BLaER1 treated with 17β-estradiol and CSF1 and Interleukin-3, amounts not matched to agents 10 nM and 100 nM (cell line): ENCODE measurements around the gene TNK1.
"Not testable (repeated sequence)": the region's sequence is repeated elsewhere in the genome, so short reads cannot be mapped to it uniquely, and the experiment has no call there.

Source experiments
- H3K27ac ChIP-seq, 11 experiments: shearing (Covaris generic); formaldehyde crosslinking; 2 replicates each; pipeline ENCODE4 v1.8.1; 2022
- H3K27me3 ChIP-seq, 11 experiments: shearing (Covaris generic); formaldehyde crosslinking; 2 replicates each; pipeline ENCODE4 v1.8.1; 2022
- H3K36me3 ChIP-seq, 11 experiments: shearing (Covaris generic); formaldehyde crosslinking; 2 replicates each; pipeline ENCODE4 v1.8.1; 2022
- H3K4me1 ChIP-seq, 10 experiments: shearing (Covaris generic); formaldehyde crosslinking; 2 replicates each; pipeline ENCODE4 v1.8.1; 2022
- H3K4me2 ChIP-seq, 11 experiments: shearing (Covaris generic); formaldehyde crosslinking; 2 replicates each; pipeline ENCODE4 v1.8.1; 2022
- H3K4me3 ChIP-seq, 10 experiments: shearing (Covaris generic); formaldehyde crosslinking; 2 replicates each; pipeline ENCODE4 v1.8.1; 2022
- H3K9ac ChIP-seq, 11 experiments: shearing (Covaris generic); formaldehyde crosslinking; 2 replicates each; pipeline ENCODE4 v1.8.1; 2022
- H3K9me3 ChIP-seq, 11 experiments: shearing (Covaris generic); formaldehyde crosslinking; replicated peaks in 1 of 11; 2 replicates each; pipeline ENCODE4 v1.8.1; 2022
- H4K20me1 ChIP-seq, 11 experiments: shearing (Covaris generic); formaldehyde crosslinking; 2 replicates each; pipeline ENCODE4 v1.8.1; 2022
- Cebpa-rat ChIP-seq, 11 experiments: shearing (Covaris generic); IDR thresholded peaks; 2 replicates each; pipeline ENCODE4 v1.8.1; 2022

The TNK1 gene

DNA sequence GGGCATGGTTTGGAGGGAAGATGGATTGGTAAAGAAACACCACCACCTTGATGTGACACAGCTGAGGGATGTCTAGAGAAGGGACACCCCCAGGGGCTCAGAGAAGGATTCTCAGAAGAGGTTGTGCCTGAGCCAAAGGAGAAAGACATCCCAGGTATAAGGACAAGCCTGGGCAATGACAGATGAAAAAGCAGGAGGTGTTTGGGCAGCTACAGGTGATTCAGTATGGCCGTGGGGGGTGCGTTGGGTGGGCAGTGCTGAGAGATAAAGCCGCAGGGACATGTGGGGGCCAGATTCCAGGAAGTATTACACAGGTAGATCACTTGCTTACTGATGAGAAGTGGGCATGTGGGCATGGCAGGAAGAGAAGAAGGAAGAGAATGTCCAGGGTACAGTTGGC, 19.0 kb upstream of the TNK1 start:
- Histone ChIP-seq H3K9ac (no peak overlapping the region), H3K27ac (no peak overlapping the region), H4K20me1 (no peaks in the 10 kb centered on the region), H3K4me2 (no peak overlapping the region), H3K4me3 (no peak overlapping the region), H3K4me1 (no peaks in the 10 kb centered on the region; a peak in 1 of 20 replicates), H3K36me3 (no peaks in the 10 kb centered on the region), H3K9me3 (no peaks in the 10 kb centered on the region), H3K27me3 (no peaks in the 10 kb centered on the region)
- no peak for TF ChIP-seq Cebpa-rat (IDR thresholded peaks at IDR 0.05)

DNA sequence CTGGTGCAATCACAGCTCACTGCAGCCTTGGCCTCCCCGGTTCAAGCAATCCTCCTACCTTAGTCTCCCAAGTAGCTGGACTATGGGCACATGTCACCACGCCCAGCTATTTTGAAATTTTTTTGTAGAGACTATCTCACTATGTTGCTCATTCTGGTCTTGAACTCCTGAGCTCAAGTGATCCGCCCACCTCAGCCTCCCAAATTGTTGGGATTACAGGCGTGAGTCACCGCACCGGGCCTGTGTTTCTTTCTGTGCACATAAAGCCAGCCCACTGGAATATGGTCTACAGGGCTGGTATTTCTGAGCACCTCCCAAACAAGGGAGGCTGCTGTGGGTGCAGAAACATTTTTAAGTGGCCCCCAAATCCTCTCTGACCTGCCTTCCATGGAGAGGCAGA, 17.6 kb upstream of the TNK1 start:
- no peaks in the 10 kb centered on the region for H3K27me3 ChIP-seq
- H3K36me3 ChIP-seq = no peaks in the 10 kb centered on the region
- H3K9ac ChIP-seq = no peak overlapping the region
- no peak overlapping the region for H3K4me2 ChIP-seq
- no peak overlapping the region for H3K27ac ChIP-seq
- no peaks in the 10 kb centered on the region for H3K9me3 ChIP-seq
- no peaks in the 10 kb centered on the region for H4K20me1 ChIP-seq
- peaks cover 0 to 4% (median 3%) of the 10 kb centered on the region in 10 experiments; a peak in 11 of 20 replicates for H3K4me1 ChIP-seq
- no peak for TF ChIP-seq Cebpa-rat (IDR thresholded peaks at IDR 0.05)
- no peak overlapping the region for H3K4me3 ChIP-seq

DNA sequence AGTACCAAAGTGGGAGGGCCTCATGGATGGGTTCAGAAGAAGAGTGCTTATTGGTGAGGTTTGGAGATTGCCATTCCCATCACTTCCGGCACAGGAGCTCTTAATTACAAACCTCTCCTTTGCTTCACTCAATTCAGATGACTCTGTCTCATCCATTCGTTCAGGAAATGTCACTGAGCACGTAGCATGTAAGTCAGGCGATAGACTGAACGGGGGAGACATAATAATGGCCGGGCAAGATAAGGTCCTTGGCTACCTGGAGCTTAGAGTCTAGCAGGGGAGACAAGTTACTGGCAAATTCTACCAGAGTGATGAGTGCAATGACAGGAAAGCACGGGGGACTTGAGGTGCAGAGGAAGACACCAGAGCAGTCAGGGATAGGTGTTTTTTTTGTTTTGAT, 14.9 kb upstream of the TNK1 start:
- H3K4me2 ChIP-seq, H3K36me3 ChIP-seq, H3K27me3 ChIP-seq, H3K4me3 ChIP-seq, H3K9me3 ChIP-seq, H3K27ac ChIP-seq, H3K9ac ChIP-seq, H4K20me1 ChIP-seq: not testable (repeated sequence)
- H3K4me1 ChIP-seq = peaks cover 0 to 13% (median 5%) of the 10 kb centered on the region in 10 experiments; a peak in 12 of 20 replicates

DNA sequence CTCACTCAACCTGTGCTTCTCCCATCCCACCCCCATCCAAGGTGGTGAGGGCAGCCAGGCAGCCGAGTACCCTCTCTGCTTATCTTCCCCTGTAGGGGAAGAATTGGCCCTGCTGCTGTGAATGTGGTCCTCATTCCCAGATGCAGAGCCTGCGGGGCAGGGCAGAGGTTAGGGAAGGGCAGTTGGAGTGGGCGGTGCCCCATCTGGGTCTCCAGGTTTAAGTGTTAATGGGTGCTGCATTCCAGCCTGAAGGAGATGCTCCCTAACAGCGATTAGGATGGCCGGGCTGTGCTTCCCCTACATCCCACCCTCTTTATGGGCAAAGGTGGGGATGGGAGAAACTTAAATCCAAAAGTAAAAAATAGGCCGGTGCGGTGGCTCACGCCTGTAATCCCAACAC, 13.8 kb upstream of the TNK1 start:
- Histone ChIP-seq H3K27me3 (no peaks in the 10 kb centered on the region), H3K27ac (no peak overlapping the region), H4K20me1 (no peaks in the 10 kb centered on the region), H3K4me1 (peaks cover 0 to 13% (median 5%) of the 10 kb centered on the region in 10 experiments; a peak in 12 of 20 replicates), H3K4me2 (no peak overlapping the region), H3K9me3 (no peaks in the 10 kb centered on the region), H3K9ac (no peak overlapping the region), H3K36me3 (no peaks in the 10 kb centered on the region), H3K4me3 (no peak overlapping the region)
- TF ChIP-seq Cebpa-rat (IDR thresholded peaks at IDR 0.05) = no peak

DNA sequence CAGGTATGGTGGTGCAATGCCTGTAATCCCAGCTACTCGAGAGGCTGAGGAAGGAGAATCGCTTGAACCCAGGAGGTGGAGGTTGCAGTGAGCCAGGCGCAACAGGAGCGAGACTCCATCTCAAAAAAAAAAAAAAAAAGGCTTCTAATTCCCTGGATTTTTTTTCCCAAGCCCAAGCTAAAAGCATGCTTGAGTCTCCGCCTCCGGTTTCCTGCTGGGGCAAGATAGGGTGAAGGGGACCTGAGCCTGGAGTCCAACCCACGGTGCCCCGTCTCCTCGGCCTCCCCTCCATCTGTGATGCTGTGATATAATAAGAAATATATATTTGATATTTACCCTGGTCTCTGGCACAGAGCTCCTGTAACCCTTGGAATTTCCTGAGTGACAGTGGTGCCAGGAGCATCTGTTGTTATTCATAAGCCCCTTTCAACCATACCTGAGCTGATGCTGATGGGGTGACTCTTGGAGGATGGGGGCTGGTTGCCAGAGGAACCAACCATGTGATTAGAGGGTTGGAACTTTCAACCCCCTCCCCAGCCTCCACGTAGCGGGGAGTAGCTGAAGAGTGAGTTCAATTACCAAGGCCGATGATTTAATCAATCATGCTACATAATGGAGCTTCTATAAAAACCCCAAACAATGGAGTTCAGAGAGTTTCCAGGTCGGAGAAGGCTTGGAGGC, 12.8 kb upstream of the TNK1 start:
- Histone ChIP-seq H3K36me3 (no peaks in the 10 kb centered on the region), H3K9ac (no peak overlapping the region), H3K27me3 (no peaks in the 10 kb centered on the region), H3K9me3 (no peaks in the 10 kb centered on the region), H3K4me3 (no peak overlapping the region), H3K4me1 (peaks cover 0 to 13% (median 5%) of the 10 kb centered on the region in 10 experiments; a peak in 12 of 20 replicates), H4K20me1 (no peaks in the 10 kb centered on the region), H3K4me2 (peak overlapping the region in 5 of 11 experiments; percentile 16 to 44 (median 24); a peak in 5 of 22 replicates), H3K27ac (no peak overlapping the region)
- TF ChIP-seq Cebpa-rat (IDR thresholded peaks at IDR 0.05) = no peak

DNA sequence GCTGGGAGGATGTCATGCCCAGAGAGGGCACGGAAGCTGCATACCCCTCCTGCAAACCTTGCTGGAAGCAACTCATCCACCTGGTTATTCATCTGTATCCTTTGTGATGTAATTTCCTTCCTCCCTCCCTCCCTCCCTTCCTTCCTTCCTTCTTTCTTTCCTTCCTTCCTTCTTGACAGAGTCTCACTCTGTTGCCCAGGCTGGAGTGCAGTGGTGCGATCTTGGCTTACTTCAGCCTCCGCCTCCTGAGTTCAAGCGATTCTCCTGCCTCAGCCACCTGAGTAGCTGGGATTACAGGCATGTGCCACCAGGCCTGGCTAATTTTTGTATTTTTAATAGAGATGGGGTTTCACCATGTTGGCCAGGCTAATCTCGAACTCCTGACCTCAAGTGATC, 12.3 kb upstream of the TNK1 start:
- not testable (repeated sequence) for H3K4me3 ChIP-seq, H3K27me3 ChIP-seq, H3K27ac ChIP-seq, H3K9ac ChIP-seq, H3K9me3 ChIP-seq, H4K20me1 ChIP-seq, H3K36me3 ChIP-seq
- Histone ChIP-seq H3K4me1 (peaks cover 0 to 13% (median 5%) of the 10 kb centered on the region in 10 experiments; a peak in 11 of 20 replicates), H3K4me2 (peak overlapping the region in 6 of 11 experiments; percentile 16 to 44 (median 21); a peak in 7 of 22 replicates)

DNA sequence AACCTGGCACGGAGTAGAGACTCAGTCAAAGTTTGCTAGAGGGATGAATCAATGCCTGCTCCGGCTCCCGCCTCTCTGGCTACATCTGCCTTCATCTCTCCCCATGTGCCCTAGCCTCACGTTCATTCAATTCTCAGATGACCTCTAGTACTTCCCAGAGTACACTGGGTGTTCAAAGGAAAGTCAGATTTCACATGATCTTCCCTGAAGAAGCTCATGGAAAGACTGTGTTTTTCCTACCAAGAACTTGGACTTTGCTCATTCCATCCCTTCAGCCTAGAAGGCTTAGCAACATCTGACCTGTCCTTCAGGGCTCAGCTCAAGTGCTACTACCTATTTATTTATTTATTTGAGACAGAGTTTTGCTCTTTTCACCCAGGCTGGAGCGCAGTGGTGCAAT, 11.1 kb upstream of the TNK1 start:
- Histone ChIP-seq H4K20me1 (no peaks in the 10 kb centered on the region), H3K36me3 (no peaks in the 10 kb centered on the region), H3K4me2 (no peak overlapping the region), H3K4me1 (peaks cover 0 to 13% (median 5%) of the 10 kb centered on the region in 10 experiments; a peak in 11 of 20 replicates), H3K9ac (no peak overlapping the region), H3K4me3 (no peak overlapping the region), H3K9me3 (no peaks in the 10 kb centered on the region), H3K27me3 (no peaks in the 10 kb centered on the region), H3K27ac (no peak overlapping the region)
- TF ChIP-seq Cebpa-rat (IDR thresholded peaks at IDR 0.05) = no peak

DNA sequence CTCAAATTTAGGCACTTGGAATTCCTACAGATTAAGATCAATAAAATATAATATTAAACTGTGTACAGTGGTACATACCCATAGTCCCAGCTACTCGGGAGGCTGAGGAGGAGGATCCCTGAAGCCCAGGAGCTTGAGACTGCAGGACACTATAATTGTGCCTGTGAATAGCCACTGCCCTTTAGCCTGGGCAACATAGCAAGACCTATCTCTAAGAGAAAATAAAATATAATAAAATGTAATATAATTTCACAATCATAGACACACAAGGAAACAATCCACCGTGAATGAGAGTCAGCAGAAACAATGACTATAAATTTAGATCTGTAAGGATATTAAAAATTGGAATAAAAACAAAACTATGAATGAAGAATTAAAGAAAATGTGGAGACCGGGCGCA, 10.0 kb upstream of the TNK1 start:
- no peak overlapping the region for H3K27ac ChIP-seq
- no peaks in the 10 kb centered on the region for H3K36me3 ChIP-seq
- H4K20me1 ChIP-seq = no peaks in the 10 kb centered on the region
- H3K27me3 ChIP-seq = no peaks in the 10 kb centered on the region
- no peak overlapping the region for H3K9ac ChIP-seq
- H3K9me3 ChIP-seq = no peaks in the 10 kb centered on the region
- peaks cover 0 to 13% (median 5%) of the 10 kb centered on the region in 10 experiments; a peak in 11 of 20 replicates for H3K4me1 ChIP-seq
- no peak for TF ChIP-seq Cebpa-rat (IDR thresholded peaks at IDR 0.05)
- H3K4me3 ChIP-seq = no peak overlapping the region
- H3K4me2 ChIP-seq = no peak overlapping the region

DNA sequence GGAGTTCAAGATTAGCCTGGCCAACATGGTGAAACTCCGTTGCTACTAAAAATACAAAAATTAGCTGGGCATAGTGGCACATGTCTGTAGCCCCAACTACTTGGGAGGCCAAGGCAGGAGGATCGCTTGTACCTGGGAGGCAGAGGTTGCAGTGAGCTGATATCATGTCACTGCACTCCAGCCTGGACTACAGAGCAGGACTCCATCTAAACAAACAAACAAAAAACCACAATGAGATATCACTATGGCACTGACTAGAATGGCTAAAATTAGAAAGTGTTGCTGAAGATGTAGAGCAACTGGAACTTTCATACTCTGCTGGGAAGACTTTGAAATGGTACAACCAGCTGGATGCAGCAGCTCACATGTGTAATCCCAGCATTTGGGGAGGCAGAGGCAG, 6.5 kb upstream of the TNK1 start:
- peaks cover 4 to 8% (median 5%) of the 10 kb centered on the region in 11 experiments; a peak in 20 of 22 replicates for H3K27me3 ChIP-seq
- no peaks in the 10 kb centered on the region for H3K36me3 ChIP-seq
- peaks cover 5 to 7% (median 6%) of the 10 kb centered on the region in 11 experiments for H3K9me3 ChIP-seq
- no peak overlapping the region for H3K4me2 ChIP-seq
- no peaks in the 10 kb centered on the region for H3K4me1 ChIP-seq
- no peak overlapping the region for H3K4me3 ChIP-seq
- no peak for TF ChIP-seq Cebpa-rat (IDR thresholded peaks at IDR 0.05)
- H3K9ac ChIP-seq = no peak overlapping the region
- no peak overlapping the region for H3K27ac ChIP-seq
- H4K20me1 ChIP-seq = no peaks in the 10 kb centered on the region

DNA sequence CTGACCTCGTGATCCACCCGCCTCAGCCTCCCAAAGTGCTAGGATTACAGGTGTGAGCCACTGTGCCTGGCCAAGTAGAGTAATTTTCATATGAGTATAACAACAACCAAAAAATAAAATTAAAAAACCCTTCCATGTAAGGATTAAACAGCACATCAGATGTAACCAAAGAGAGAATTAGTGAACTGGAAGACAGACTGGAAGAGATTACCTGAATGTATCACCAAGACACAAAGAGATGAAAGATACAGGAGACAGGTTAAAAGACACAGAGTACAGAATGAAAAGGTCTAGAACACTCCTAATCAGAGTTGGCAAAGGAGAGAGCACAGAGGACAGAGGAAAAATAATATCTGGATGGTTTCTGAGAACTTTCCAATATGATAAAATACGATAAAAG, 1.8 kb upstream of the TNK1 start:
- peaks cover 6 to 9% (median 8%) of the 10 kb centered on the region in 10 experiments; a peak in 19 of 20 replicates for H3K4me1 ChIP-seq
- H3K4me2 ChIP-seq = no peak overlapping the region
- H3K9ac ChIP-seq = no peak overlapping the region
- peaks cover 0 to 19% (median 0%) of the 10 kb centered on the region in 11 experiments; a peak in 5 of 22 replicates for H4K20me1 ChIP-seq
- H3K27ac ChIP-seq = no peak overlapping the region
- no peaks in the 10 kb centered on the region for H3K36me3 ChIP-seq
- H3K27me3 ChIP-seq = peaks cover 51 to 56% (median 53%) of the 10 kb centered on the region in 11 experiments
- TF ChIP-seq Cebpa-rat (IDR thresholded peaks at IDR 0.05) = no peak
- no peak overlapping the region for H3K4me3 ChIP-seq
- H3K9me3 ChIP-seq = peaks cover 12 to 23% (median 18%) of the 10 kb centered on the region in 11 experiments
